Thyroid gland (tissue), 4 donors: Measurements from ENCODE around the gene FAM221B. TPM values are rescaled to one million over a fixed set of nuclear protein-coding genes. Genes with fewer than 3 reads are reported as not detected.

ENCODE experiments used
- DNase-seq, 2 donors: peaks; one replicate each; pipeline ENCODE4 v3.0.0-alpha.2; 2019
- H3K27ac ChIP-seq, 3 donors: fragments of 200-600 bp; sonication (generic); 1 replicate in 2 of 3; 2 replicates in 1 of 3; pipeline ENCODE4 v1.5.1; 2016 to 2019; ENCODE audit warnings: mild to moderate bottlenecking in 1 of 3, moderate library complexity in 1 of 3
- H3K27me3 ChIP-seq: fragments of 200-600 bp; sonication (generic); one replicate; pipeline ENCODE4 v1.5.1; 2019
- H3K36me3 ChIP-seq, 2 donors: fragments of 200-600 bp; sonication (generic); one replicate each; pipeline ENCODE4 v1.5.1; 2016 to 2019
- H3K4me1 ChIP-seq, 2 donors: fragments of 200-600 bp; sonication (generic); one replicate each; pipeline ENCODE4 v1.5.1; 2017 to 2019
- H3K4me3 ChIP-seq, 3 donors: fragments of 200-600 bp; sonication (generic); replicated peaks in 1 of 3; 1 replicate in 2 of 3; 2 replicates in 1 of 3; pipeline ENCODE4 v1.5.1; 2016; ENCODE audit warnings: mild to moderate bottlenecking in 1 of 3
- H3K9me3 ChIP-seq: fragments of 200-600 bp; sonication (generic); one replicate; pipeline ENCODE4 v1.5.1; 2017
- CTCF ChIP-seq, 6 experiments: fragments of 200-600 bp in 3 of 6; fragments of 450-650 bp in 3 of 6; sonication (generic) in 3 of 6; IDR thresholded peaks; one replicate each; pipeline ENCODE4 v1.5.1; 2016 to 2019; ENCODE audit warnings: antibody characterized with exemption in 6 of 6, mild to moderate bottlenecking in 2 of 6, inconsistent platforms in 1 of 6, moderate library complexity in 1 of 6
- POLR2A ChIP-seq, 2 donors: fragments of 450-650 bp; IDR thresholded peaks; one replicate each; pipeline ENCODE4 v1.6.1; 2017; ENCODE audit warnings: antibody characterized with exemption in 2 of 2, mild to moderate bottlenecking in 2 of 2, moderate library complexity in 1 of 2
- WGBS, 2 donors: methylation state at CpG; one replicate each; pipeline ENCODE4 v1.1.5; 2017; 5-methylcytosine and 5-hydroxymethylcytosine counted together
- intact Hi-C: fragments of 100-400 bp; cut with DNase I; formaldehyde crosslinking; loops from one replicate; pipeline ENCODE4 v1.15.1; 2023
- total RNA-seq, 4 donors: library from RNA; depleted of rRNA; stranded (reverse); fragments of >200 nt; gene quantifications; one replicate each; pipeline ENCODE4 v1.2.3, GENCODE V29; 2016

FAM221B gene
- total RNA-seq, 4 donors from 2014 or later = not detected

DNA sequence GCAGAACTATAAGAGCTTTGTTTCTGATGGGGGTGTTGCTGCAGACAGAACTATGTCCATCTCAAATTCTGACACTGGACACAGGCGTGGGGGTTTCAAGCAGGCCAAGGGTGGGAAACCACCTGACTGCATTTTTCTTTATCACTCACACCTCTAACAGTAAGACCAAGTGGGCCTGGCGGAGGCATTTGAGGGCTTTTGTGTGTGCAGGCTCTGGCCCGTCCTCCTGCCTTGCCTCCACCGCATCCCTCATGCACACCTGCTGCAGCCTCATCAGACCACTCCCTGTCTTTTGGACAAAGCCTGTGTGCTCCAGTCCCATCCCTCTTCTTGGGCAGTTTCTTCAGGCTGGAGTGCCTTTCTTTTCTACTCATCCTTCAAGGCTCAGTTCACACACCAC, 33.8 kb upstream of the FAM221B start:
- Histone ChIP-seq H3K27ac (no peak overlapping the region), H3K9me3 (no peaks in the 10 kb centered on the region), H3K27me3 (no peaks in the 10 kb centered on the region), H3K4me1 (no peaks in the 10 kb centered on the region), H3K4me3 (no peak overlapping the region), H3K36me3 (no peaks in the 10 kb centered on the region)
- WGBS, 2 donors = 76 to 78% methylated on average over 4 of the region's 4 CpGs
- intact Hi-C loops = no loop called here
- DNase-seq = no peak
- TF ChIP-seq CTCF (IDR thresholded peaks at IDR 0.05) (no peak), POLR2A (IDR thresholded peaks at IDR 0.05) (no peak)

GRCh38 chr9:35861161-35861897, 32.8 kb upstream of the FAM221B start:
- intact Hi-C loops = no loop called here
- H3K9me3 ChIP-seq = no peaks in the 10 kb centered on the region
- no peak overlapping the region for H3K27ac ChIP-seq
- H3K27me3 ChIP-seq = no peaks in the 10 kb centered on the region
- WGBS, 2 donors = 69 to 74% methylated on average over 12 of the region's 12 CpGs
- no peak overlapping the region for H3K4me3 ChIP-seq
- TF ChIP-seq CTCF (IDR thresholded peaks at IDR 0.05) (no peak), POLR2A (IDR thresholded peaks at IDR 0.05) (no peak)
- H3K4me1 ChIP-seq = no peaks in the 10 kb centered on the region
- DNase-seq = no peak
- H3K36me3 ChIP-seq = no peaks in the 10 kb centered on the region

GRCh38 chr9:35859990-35860339, 31.4 kb upstream of the FAM221B start:
- 59 to 68% methylated on average over 3 of the region's 3 CpGs for WGBS, 2 donors
- intact Hi-C loops = no loop called here
- Histone ChIP-seq H3K4me1 (no peaks in the 10 kb centered on the region), H3K27ac (no peak overlapping the region), H3K4me3 (no peak overlapping the region), H3K9me3 (no peaks in the 10 kb centered on the region), H3K27me3 (no peaks in the 10 kb centered on the region), H3K36me3 (no peaks in the 10 kb centered on the region)
- no peak for DNase-seq
- TF ChIP-seq POLR2A (IDR thresholded peaks at IDR 0.05) = no peak
- no peak for TF ChIP-seq CTCF (IDR thresholded peaks at IDR 0.05)

DNA sequence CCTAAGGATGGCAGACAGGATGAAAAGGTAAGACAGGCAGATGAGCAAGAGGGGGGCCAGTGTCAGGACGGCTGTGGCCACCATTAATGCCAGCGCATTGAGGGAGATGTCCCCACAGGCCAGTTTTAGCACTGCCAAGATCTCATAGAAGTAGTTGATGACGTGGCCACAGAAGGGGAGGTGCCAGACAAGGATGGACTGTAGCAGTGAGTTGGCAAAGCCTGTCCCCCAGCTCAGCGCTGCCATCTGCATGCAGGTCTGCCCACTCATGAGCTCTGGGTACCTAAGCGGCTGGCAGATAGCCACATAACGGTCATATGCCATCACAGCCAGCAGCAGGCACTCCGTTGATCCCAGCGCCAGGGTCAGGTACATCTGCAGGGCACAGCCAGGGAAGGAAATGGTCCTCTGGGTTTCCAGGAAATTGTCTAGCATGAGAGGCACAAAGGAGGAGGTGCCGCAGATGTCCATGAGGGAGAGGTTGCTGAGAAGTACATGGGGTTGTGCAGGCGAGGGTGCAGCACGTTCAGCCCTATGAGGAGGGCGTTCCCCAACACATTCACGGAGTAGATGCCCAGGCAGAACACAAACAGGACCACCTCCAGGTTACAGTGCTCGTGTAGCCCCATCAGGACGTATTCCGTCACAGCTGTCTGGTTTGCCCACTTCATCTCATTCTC, 30.9 kb upstream of the FAM221B start:
- no peak for TF ChIP-seq POLR2A (IDR thresholded peaks at IDR 0.05)
- no peak for TF ChIP-seq CTCF (IDR thresholded peaks at IDR 0.05)
- Histone ChIP-seq H3K36me3 (no peaks in the 10 kb centered on the region), H3K9me3 (no peaks in the 10 kb centered on the region), H3K27ac (no peak overlapping the region), H3K27me3 (no peaks in the 10 kb centered on the region), H3K4me1 (no peaks in the 10 kb centered on the region), H3K4me3 (no peak overlapping the region)
- intact Hi-C loops = no loop called here
- 59% methylated on average over 14 to 15 of the region's 16 CpGs for WGBS, 2 donors
- peak; percentile 23 to 42 for DNase-seq

DNA sequence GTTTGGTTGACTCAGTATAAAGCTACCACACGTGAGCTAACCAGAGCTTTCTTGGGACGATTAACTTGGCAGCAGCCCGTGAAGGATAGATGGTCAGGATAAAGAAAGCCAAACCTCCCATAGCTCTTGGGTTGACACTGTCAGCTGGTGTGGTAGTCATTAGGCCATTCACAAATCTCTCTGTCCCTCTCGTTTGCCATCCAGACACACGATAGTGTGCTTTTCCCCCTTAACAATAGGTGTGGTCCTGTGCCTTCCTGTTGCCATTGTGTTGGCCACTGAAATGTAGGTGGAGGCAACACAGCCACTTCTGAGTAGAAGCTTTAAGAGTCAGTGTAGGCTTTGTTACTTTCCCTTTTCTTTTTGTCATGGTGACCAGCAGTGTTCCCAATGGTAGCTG, 29.9 kb upstream of the FAM221B start:
- intact Hi-C loops = no loop called here
- Histone ChIP-seq H3K9me3 (no peaks in the 10 kb centered on the region), H3K27ac (no peak overlapping the region), H3K4me1 (no peaks in the 10 kb centered on the region), H3K27me3 (no peaks in the 10 kb centered on the region), H3K36me3 (no peaks in the 10 kb centered on the region), H3K4me3 (no peak overlapping the region)
- TF ChIP-seq POLR2A (IDR thresholded peaks at IDR 0.05) = no peak
- no peak for TF ChIP-seq CTCF (IDR thresholded peaks at IDR 0.05)
- DNase-seq = no peak
- WGBS, 2 donors = 68 to 75% methylated on average over 5 of the region's 5 CpGs
